Measurements from ENCODE around the gene ITPR2.

GRCh38 chr12:26347300-26347699 lies 485.7 kb downstream of the ITPR2 start:
- TF ChIP-seq POLR2A (IDR thresholded peaks at IDR 0.05) (no peak), CTCF (IDR thresholded peaks at IDR 0.05) (no peak), EP300 (IDR thresholded peaks at IDR 0.05) (no peak)

All from tibial nerve (tissue), 4 donors.